IMR-90 (cell line): ENCODE measurements around the gene SLC37A1. TPM values are rescaled to one million over a fixed set of nuclear protein-coding genes. Genes with fewer than 3 reads are reported as not detected.

Experiments used
- ATAC-seq: fragments of 200-7000 bp; cut with Tn5 transposase; 2 replicates; pipeline ENCODE4 v1.9.1; 2020; ENCODE audit warnings: low read depth, mild to moderate bottlenecking, moderate library complexity
- BruUV-seq: library from RNA; stranded (reverse); fragments of 400-500 nt; replicated peaks from 2 replicates; lab custom pipeline; 2021; lab: Mats Ljungman, UMichigan
- CTCF ChIA-PET: fragments of 300-600 bp; formaldehyde crosslinking; extraction: SDS; loops from one replicate; lab custom pipeline; 2021; ENCODE audit warnings: antibody characterized with exemption; lab: Yijun Ruan, JAX
- POLR2A ChIA-PET: fragments of 300-600 bp; sonication (Branson Sonifier 250); formaldehyde crosslinking; loops from one replicate; lab custom pipeline; 2022; ENCODE audit warnings: antibody characterized with exemption; ENCODE audit not compliant: unreplicated experiment; lab: Charles Lee
- DNase-seq: peaks from one replicate; pipeline ENCODE4 v3.0.0; 2013
- H2AFZ ChIP-seq: replicated peaks from 2 replicates; pipeline ENCODE3; 2013; ENCODE audit warnings: low read length, mild to moderate bottlenecking; ENCODE audit not compliant: poor library complexity
- H2AK5ac ChIP-seq: 2 replicates; pipeline ENCODE4 v1.6.1; 2013; ENCODE audit warnings: low read depth, low read length, inconsistent platforms
- H2AK9ac ChIP-seq: replicated peaks from 2 replicates; pipeline ENCODE3; 2013; ENCODE audit warnings: mild to moderate bottlenecking, low read depth, low read length, moderate library complexity; ENCODE audit not compliant: poor library complexity
- H2BK120ac ChIP-seq: 2 replicates; pipeline ENCODE4 v1.6.1; 2013; ENCODE audit warnings: low read depth, low read length, inconsistent platforms
- H2BK15ac ChIP-seq: 3 replicates; pipeline ENCODE4 v1.6.1; 2013; ENCODE audit warnings: low read depth, low read length, inconsistent platforms
- H2BK20ac ChIP-seq: 2 replicates; pipeline ENCODE4 v1.6.1; 2013; ENCODE audit warnings: low read depth, mild to moderate bottlenecking, inconsistent platforms, low read length, moderate library complexity
- H2BK5ac ChIP-seq: 2 replicates; pipeline ENCODE4 v1.6.1; 2013; ENCODE audit warnings: mild to moderate bottlenecking, low read depth, low read length, inconsistent platforms; ENCODE audit not compliant: poor library complexity, severe bottlenecking
- H3K14ac ChIP-seq: replicated peaks from 2 replicates; pipeline ENCODE4 v1.6.1; 2013; ENCODE audit warnings: low read depth, low read length, inconsistent platforms
- H3K18ac ChIP-seq: 2 replicates; pipeline ENCODE4 v1.6.1; 2013; ENCODE audit warnings: low read depth, low read length, control low read depth
- H3K23ac ChIP-seq: 2 replicates; pipeline ENCODE4 v1.6.1; 2013; ENCODE audit warnings: low read depth, low read length, inconsistent platforms
- H3K27ac ChIP-seq: 2 replicates; pipeline ENCODE4 v1.5.1; 2013; ENCODE audit warnings: mild to moderate bottlenecking, control low read depth, low read length; ENCODE audit not compliant: insufficient read depth
- H3K27me3 ChIP-seq: 2 replicates; pipeline ENCODE4 v1.6.1; 2013; ENCODE audit warnings: low read length; ENCODE audit not compliant: control insufficient read depth, insufficient read depth
- H3K36me3 ChIP-seq: 2 replicates; pipeline ENCODE4 v1.6.1; 2013; ENCODE audit warnings: low read length, mixed read lengths; ENCODE audit not compliant: control insufficient read depth, insufficient read depth
- H3K4ac ChIP-seq: 2 replicates; pipeline ENCODE4 v1.6.1; 2013; ENCODE audit warnings: low read depth, low read length, inconsistent platforms
- H3K4me1 ChIP-seq: 2 replicates; pipeline ENCODE4 v1.6.1; 2013; ENCODE audit warnings: low read length, mixed read lengths; ENCODE audit not compliant: control insufficient read depth, insufficient read depth
- H3K4me2 ChIP-seq: 2 replicates; pipeline ENCODE4 v1.6.1; 2013; ENCODE audit warnings: low read depth, mild to moderate bottlenecking, control low read depth, low read length, moderate library complexity
- H3K4me3 ChIP-seq: 2 replicates; pipeline ENCODE4 v1.5.1; 2013; ENCODE audit warnings: low read depth, mild to moderate bottlenecking, control low read depth, low read length, moderate library complexity; ENCODE audit not compliant: insufficient read depth
- H3K56ac ChIP-seq: 2 replicates; pipeline ENCODE4 v1.6.1; 2013; ENCODE audit warnings: low read length, inconsistent platforms; ENCODE audit not compliant: insufficient read depth; ENCODE audit errors: extremely low read depth
- H3K79me1 ChIP-seq, 2 experiments: 2 replicates each; pipeline ENCODE4 v1.6.1; 2013; ENCODE audit warnings: low read length in 2 of 2, inconsistent platforms in 1 of 2, low read depth in 1 of 2
- H3K9ac ChIP-seq: 2 replicates; pipeline ENCODE4 v1.6.1; 2013; ENCODE audit warnings: low read depth, low read length, control low read depth
- H3K9me1 ChIP-seq: 2 replicates; pipeline ENCODE4 v1.6.1; 2013; ENCODE audit warnings: low read length, inconsistent platforms; ENCODE audit not compliant: insufficient read depth
- H3K9me3 ChIP-seq: 2 replicates; pipeline ENCODE4 v1.6.1; 2013; ENCODE audit warnings: low read length; ENCODE audit not compliant: control insufficient read depth, insufficient read depth
- H4K20me1 ChIP-seq: 2 replicates; pipeline ENCODE4 v1.6.1; 2013; ENCODE audit warnings: low read length, inconsistent platforms; ENCODE audit not compliant: insufficient read depth
- H4K5ac ChIP-seq: 2 replicates; pipeline ENCODE4 v1.6.1; 2013; ENCODE audit warnings: mild to moderate bottlenecking, low read depth, low read length, control low read depth
- H4K8ac ChIP-seq, 2 experiments: 2 replicates each; pipeline ENCODE4 v1.6.1; 2013; ENCODE audit warnings: low read depth in 2 of 2, low read length in 2 of 2, control low read depth in 1 of 2, inconsistent platforms in 1 of 2
- H4K91ac ChIP-seq: 2 replicates; pipeline ENCODE4 v1.6.1; 2013; ENCODE audit warnings: low read depth, low read length, inconsistent platforms; ENCODE audit not compliant: insufficient read depth
- BHLHE40 ChIP-seq: fragments of 150-350 bp; IDR thresholded peaks from 2 replicates; pipeline ENCODE4 v1.6.1; 2016; ENCODE audit warnings: mild to moderate bottlenecking, low read depth, low read length
- CEBPB ChIP-seq: IDR thresholded peaks from 2 replicates; pipeline ENCODE4 v1.6.1; 2012; ENCODE audit warnings: low read depth, low read length, improper control_type of control experiment
- FOS ChIP-seq: fragments of 150-350 bp; IDR thresholded peaks from 2 replicates; pipeline ENCODE4 v1.6.1; 2016; ENCODE audit warnings: low read depth, low read length
- MAFK ChIP-seq: IDR thresholded peaks from 2 replicates; pipeline ENCODE4 v1.6.1; 2012; ENCODE audit warnings: low read depth, low read length, improper control_type of control experiment
- MAZ ChIP-seq: IDR thresholded peaks from 2 replicates; pipeline ENCODE4 v1.6.1; 2012; ENCODE audit warnings: low read depth, mild to moderate bottlenecking, low read length, improper control_type of control experiment, moderate library complexity, borderline replicate concordance
- MXI1 ChIP-seq: IDR thresholded peaks from 2 replicates; pipeline ENCODE4 v1.6.1; 2012; ENCODE audit warnings: low read depth, mild to moderate bottlenecking, low read length, moderate library complexity, borderline replicate concordance
- NFE2L2 ChIP-seq: fragments of 150-350 bp; IDR thresholded peaks from 2 replicates; pipeline ENCODE4 v1.6.1; 2016; ENCODE audit warnings: low read depth, mild to moderate bottlenecking, low read length
- RAD21 ChIP-seq: IDR thresholded peaks from 2 replicates; pipeline ENCODE4 v1.6.1; 2012; ENCODE audit warnings: low read length, improper control_type of control experiment
- RCOR1 ChIP-seq: IDR thresholded peaks from 2 replicates; pipeline ENCODE4 v1.6.1; 2012; ENCODE audit warnings: mild to moderate bottlenecking, low read length, improper control_type of control experiment; ENCODE audit not compliant: insufficient replicate concordance
- RFX5 ChIP-seq: IDR thresholded peaks from 2 replicates; pipeline ENCODE4 v1.8.0; 2012; ENCODE audit warnings: low read depth, mild to moderate bottlenecking, low read length, moderate library complexity
- SMC3 ChIP-seq: fragments of 150-350 bp; IDR thresholded peaks from 2 replicates; pipeline ENCODE4 v1.6.1; 2016; ENCODE audit warnings: low read depth, mild to moderate bottlenecking, antibody characterized with exemption, low read length, moderate library complexity
- dilution Hi-C: fragments of 300-500 bp; cut with HindIII; formaldehyde crosslinking; loops from one replicate; pipeline ENCODE4 v1.14.3; 2018; ENCODE audit warnings: low sequenced_read_pairs; ENCODE audit not compliant: unreplicated experiment
- in situ Hi-C: fragments of 300-500 bp; cut with MboI; formaldehyde crosslinking; loops from 3 replicates; pipeline ENCODE4 v1.14.3; 2019; ENCODE audit warnings: low sequenced_read_pairs, inconsistent platforms, mixed read lengths
- intact Hi-C: fragments of 100-400 bp; cut with micrococcal nuclease; formaldehyde crosslinking; loops from 2 replicates; pipeline ENCODE4 v1.10.0; 2022
- polyA plus RNA-seq, 3 experiments: library from polyadenylated mRNA; depleted of rRNA; stranded (reverse); fragments of >200 nt; gene quantifications; 2 replicates each; pipeline ENCODE4 v1.2.3, GENCODE V29; 2012; ENCODE audit warnings: low replicate concordance in 1 of 3
- total RNA-seq: library from RNA; depleted of rRNA; stranded (reverse); fragments of >200 nt; gene quantifications from 2 replicates; pipeline ENCODE4 v1.2.3, GENCODE V29; 2012
- TF ChIP-seq, protein P1 (sequence below): conservative IDR thresholded peaks from 2 replicates; pipeline ENCODE4 v1.5.1; 2012; ENCODE audit warnings: mild to moderate bottlenecking, low read depth, low read length, improper control_type of control experiment
- TF ChIP-seq, protein P2 (sequence below): fragments of 150-350 bp; IDR thresholded peaks from 2 replicates; pipeline ENCODE4 v1.6.1; 2017; ENCODE audit warnings: mild to moderate bottlenecking, antibody characterized with exemption, low read length, low read depth
- TF ChIP-seq, protein P3 (sequence below): fragments of 150-350 bp; IDR thresholded peaks from 2 replicates; pipeline ENCODE4 v1.6.1; 2016; ENCODE audit warnings: low read depth, mild to moderate bottlenecking, low read length, moderate library complexity, borderline replicate concordance

SLC37A1 gene
- total and polyA plus RNA-seq, 2 of the 4 experiments (the other 2 are of a cell fraction) = 0.36 to 0.48 TPM

DNA sequence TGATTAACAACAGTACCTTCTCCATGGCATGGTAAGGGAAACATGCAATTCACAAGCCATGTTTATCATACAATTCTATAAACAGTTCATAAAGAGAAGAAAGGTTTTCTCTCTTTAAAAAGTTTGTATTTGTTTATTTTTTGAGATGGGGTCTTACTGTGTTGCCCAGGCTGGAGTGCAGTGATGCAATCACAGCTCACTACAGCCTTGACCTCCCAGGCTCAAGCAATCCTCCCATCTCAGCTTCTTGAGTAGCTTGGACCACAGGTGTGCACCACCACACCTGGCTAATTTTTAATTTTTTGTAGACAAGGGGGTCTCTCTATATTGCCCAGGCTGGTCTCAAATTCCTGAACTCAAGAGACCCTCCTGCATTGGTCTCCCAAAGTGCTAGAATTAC, 28.0 kb downstream of the SLC37A1 start:
- Histone ChIP-seq H3K36me3 (no peaks in the 10 kb centered on the region), H3K27ac (no peak overlapping the region), H2BK15ac (no peak overlapping the region), H2BK120ac (no peak overlapping the region), H2BK5ac (no peak overlapping the region), H3K18ac (no peak overlapping the region), H3K56ac (no peak overlapping the region), H3K27me3 (peaks cover 12% of the 10 kb centered on the region; the same call in 1 of the 2 replicates), H3K23ac (no peak overlapping the region), H3K4me1 (no peaks in the 10 kb centered on the region), H3K4me2 (no peak overlapping the region), H2AFZ (no peak overlapping the region), H2BK20ac (no peak overlapping the region), H3K79me1 (no peaks in the 10 kb centered on the region), H3K9ac (no peak overlapping the region), H3K9me3 (no peaks in the 10 kb centered on the region), H3K9me1 (no peaks in the 10 kb centered on the region), H3K4me3 (no peak overlapping the region), H2AK5ac (no peak overlapping the region), H4K20me1 (no peaks in the 10 kb centered on the region), H2AK9ac (no peak overlapping the region), H4K91ac (no peak overlapping the region), H4K8ac (no peak overlapping the region), H3K4ac (no peak overlapping the region), H3K14ac (no peak overlapping the region), H4K5ac (no peak overlapping the region)
- intact Hi-C loops (no loop called here), dilution Hi-C loops (no loop called here), in situ Hi-C loops (no loop called here)
- BruUV-seq = no TSS peak
- TF ChIP-seq, protein P1, sequence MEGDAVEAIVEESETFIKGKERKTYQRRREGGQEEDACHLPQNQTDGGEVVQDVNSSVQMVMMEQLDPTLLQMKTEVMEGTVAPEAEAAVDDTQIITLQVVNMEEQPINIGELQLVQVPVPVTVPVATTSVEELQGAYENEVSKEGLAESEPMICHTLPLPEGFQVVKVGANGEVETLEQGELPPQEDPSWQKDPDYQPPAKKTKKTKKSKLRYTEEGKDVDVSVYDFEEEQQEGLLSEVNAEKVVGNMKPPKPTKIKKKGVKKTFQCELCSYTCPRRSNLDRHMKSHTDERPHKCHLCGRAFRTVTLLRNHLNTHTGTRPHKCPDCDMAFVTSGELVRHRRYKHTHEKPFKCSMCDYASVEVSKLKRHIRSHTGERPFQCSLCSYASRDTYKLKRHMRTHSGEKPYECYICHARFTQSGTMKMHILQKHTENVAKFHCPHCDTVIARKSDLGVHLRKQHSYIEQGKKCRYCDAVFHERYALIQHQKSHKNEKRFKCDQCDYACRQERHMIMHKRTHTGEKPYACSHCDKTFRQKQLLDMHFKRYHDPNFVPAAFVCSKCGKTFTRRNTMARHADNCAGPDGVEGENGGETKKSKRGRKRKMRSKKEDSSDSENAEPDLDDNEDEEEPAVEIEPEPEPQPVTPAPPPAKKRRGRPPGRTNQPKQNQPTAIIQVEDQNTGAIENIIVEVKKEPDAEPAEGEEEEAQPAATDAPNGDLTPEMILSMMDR = no peak
- TF ChIP-seq, protein P2, sequence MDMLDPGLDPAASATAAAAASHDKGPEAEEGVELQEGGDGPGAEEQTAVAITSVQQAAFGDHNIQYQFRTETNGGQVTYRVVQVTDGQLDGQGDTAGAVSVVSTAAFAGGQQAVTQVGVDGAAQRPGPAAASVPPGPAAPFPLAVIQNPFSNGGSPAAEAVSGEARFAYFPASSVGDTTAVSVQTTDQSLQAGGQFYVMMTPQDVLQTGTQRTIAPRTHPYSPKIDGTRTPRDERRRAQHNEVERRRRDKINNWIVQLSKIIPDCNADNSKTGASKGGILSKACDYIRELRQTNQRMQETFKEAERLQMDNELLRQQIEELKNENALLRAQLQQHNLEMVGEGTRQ = no peak
- TF ChIP-seq, protein P3, sequence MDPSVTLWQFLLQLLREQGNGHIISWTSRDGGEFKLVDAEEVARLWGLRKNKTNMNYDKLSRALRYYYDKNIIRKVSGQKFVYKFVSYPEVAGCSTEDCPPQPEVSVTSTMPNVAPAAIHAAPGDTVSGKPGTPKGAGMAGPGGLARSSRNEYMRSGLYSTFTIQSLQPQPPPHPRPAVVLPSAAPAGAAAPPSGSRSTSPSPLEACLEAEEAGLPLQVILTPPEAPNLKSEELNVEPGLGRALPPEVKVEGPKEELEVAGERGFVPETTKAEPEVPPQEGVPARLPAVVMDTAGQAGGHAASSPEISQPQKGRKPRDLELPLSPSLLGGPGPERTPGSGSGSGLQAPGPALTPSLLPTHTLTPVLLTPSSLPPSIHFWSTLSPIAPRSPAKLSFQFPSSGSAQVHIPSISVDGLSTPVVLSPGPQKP = no peak
- TF ChIP-seq SMC3 (no peak), RAD21 (no peak), CEBPB (no peak), BHLHE40 (no peak), RCOR1 (no peak), MAZ (no peak), MXI1 (no peak), MAFK (no peak), RFX5 (no peak), NFE2L2 (no peak), FOS (no peak)
- ChIA-PET CTCF (no interaction called here), POLR2A (no interaction called here)
- DNase-seq (no peak), ATAC-seq (no peak)
